ENCODE measurements around the gene ACBD6.

ACBD6 gene

GRCh38 chr1:180254496-180254819 is 247.9 kb downstream of the ACBD6 start:
- H3K9ac ChIP-seq (ENCODE audit: low read length): no peak overlapping the region
- H3K4me3 ChIP-seq (ENCODE audit: low read depth in 1 of 2, low read length in 2 of 2): no peak overlapping the region
- H3K36me3 ChIP-seq (ENCODE audit: insufficient read depth, low read length): no peaks in the 10 kb centered on the region
- no peaks in the 10 kb centered on the region for H3K4me1 ChIP-seq (ENCODE audit: insufficient read depth, low read length)
- H3K27ac ChIP-seq (ENCODE audit: low read depth, low read length): no peak overlapping the region
- no peaks in the 10 kb centered on the region for H3K9me3 ChIP-seq (ENCODE audit: low read length)
- peaks cover 3 to 61% of the 10 kb centered on the region in 2 donors for H3K27me3 ChIP-seq (ENCODE audit: control insufficient read depth in 1 of 2, insufficient read depth in 2 of 2, low read length in 2 of 2)

DNA sequence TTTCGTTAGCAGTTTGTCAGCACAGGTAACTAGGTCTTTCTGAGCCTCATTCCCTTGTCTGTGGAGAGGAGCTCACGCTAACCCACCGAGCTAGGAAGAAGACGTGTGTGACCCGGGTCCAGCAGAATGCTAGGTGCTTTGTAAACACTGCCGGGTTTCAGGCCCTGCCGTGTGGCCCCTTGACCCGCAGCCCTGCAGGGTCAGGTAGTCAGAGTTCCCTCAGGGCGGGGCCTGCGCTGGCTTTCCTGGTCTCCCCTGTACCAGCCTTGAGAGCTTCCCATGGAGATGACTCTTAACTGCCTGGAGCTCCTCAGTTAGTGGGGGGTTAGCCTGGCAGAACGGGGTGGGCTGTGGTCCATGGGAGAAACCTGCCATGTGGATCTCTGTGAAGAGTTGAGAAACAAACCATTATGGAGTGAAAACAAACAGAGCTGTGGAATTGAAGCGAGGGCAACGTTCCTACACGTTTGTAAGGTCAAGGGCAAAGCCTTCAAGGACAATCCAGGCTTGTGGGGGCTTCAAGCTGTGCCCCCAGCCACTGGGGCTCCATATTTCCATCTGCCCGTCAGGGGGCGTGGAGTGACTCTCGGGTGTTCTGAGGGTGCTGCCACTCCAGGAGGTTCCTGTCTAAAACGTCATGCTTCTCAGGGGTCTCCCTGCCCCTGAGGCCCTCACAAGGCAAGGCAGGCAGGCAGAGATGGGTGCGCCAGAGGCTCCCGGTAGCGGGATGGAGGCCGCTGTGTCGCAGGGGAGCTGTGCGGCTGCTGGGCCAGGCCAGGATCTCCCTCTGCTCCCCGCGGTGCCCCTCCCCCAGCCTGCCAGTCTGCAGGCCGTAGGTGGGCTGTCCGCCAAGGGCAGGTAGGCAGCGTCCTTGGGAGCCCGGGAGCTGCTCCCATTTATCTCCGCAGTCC is 248.5 kb downstream of the ACBD6 start:
- H3K27me3 ChIP-seq (ENCODE audit: control insufficient read depth in 1 of 2, insufficient read depth in 2 of 2, low read length in 2 of 2): peaks cover 3 to 61% of the 10 kb centered on the region in 2 donors
- no peaks in the 10 kb centered on the region for H3K9me3 ChIP-seq (ENCODE audit: low read length)
- no peak overlapping the region for H3K9ac ChIP-seq (ENCODE audit: low read length)
- no peak overlapping the region for H3K27ac ChIP-seq (ENCODE audit: low read depth, low read length)
- no peak overlapping the region for H3K4me3 ChIP-seq (ENCODE audit: low read depth in 1 of 2, low read length in 2 of 2)
- H3K36me3 ChIP-seq (ENCODE audit: insufficient read depth, low read length): no peaks in the 10 kb centered on the region
- H3K4me1 ChIP-seq (ENCODE audit: insufficient read depth, low read length): no peaks in the 10 kb centered on the region

DNA sequence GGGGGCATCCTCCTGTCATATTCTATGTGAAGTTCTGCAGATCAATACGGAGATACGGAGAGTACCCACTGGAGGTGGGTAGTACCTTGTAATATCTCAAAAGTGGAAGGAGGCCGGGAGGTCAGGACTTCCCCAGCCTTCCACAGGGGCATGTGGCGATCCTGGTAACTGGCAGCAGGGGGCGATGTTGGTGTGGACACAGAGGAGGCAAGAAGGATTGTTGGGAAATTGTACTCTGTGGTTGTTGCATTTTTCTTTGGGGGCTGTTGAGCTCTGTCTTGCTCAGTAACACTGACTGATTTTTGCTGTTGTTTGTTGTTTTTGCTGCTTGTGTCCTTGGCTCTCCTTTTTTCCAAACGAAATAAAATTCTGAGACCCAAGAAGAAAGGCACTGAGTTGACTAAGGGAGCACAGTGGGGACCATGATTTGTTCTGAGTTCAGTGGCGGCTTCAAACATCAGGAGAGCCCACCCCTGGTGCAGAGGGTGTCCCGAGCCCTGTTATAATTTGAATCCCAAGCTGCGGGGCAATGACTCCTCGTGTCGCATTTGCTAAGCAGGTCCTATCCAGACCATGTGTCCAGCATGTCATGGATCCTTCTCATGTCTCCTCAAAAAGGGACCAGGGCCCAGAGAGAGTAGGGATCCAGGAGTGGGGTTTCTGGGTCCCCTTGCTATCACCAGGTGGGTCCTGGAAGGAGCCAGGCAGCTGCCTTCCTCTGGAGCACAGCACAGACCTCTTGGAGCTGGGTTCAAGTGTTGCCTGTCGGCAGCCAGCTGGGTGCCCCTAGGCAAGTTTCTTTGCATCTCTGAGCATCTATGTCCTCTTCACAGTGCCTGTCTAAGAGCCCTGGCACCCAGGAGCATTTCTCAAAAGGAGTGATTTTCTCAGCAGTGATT is 249.5 kb downstream of the ACBD6 start:
- no peak overlapping the region for H3K27ac ChIP-seq (ENCODE audit: low read depth, low read length)
- no peaks in the 10 kb centered on the region for H3K36me3 ChIP-seq (ENCODE audit: insufficient read depth, low read length)
- peaks cover 3 to 55% of the 10 kb centered on the region in 2 donors for H3K27me3 ChIP-seq (ENCODE audit: control insufficient read depth in 1 of 2, insufficient read depth in 2 of 2, low read length in 2 of 2)
- no peaks in the 10 kb centered on the region for H3K4me1 ChIP-seq (ENCODE audit: insufficient read depth, low read length)
- no peaks in the 10 kb centered on the region for H3K9me3 ChIP-seq (ENCODE audit: low read length)
- no peak overlapping the region for H3K4me3 ChIP-seq (ENCODE audit: low read depth in 1 of 2, low read length in 2 of 2)
- no peak overlapping the region for H3K9ac ChIP-seq (ENCODE audit: low read length)

DNA sequence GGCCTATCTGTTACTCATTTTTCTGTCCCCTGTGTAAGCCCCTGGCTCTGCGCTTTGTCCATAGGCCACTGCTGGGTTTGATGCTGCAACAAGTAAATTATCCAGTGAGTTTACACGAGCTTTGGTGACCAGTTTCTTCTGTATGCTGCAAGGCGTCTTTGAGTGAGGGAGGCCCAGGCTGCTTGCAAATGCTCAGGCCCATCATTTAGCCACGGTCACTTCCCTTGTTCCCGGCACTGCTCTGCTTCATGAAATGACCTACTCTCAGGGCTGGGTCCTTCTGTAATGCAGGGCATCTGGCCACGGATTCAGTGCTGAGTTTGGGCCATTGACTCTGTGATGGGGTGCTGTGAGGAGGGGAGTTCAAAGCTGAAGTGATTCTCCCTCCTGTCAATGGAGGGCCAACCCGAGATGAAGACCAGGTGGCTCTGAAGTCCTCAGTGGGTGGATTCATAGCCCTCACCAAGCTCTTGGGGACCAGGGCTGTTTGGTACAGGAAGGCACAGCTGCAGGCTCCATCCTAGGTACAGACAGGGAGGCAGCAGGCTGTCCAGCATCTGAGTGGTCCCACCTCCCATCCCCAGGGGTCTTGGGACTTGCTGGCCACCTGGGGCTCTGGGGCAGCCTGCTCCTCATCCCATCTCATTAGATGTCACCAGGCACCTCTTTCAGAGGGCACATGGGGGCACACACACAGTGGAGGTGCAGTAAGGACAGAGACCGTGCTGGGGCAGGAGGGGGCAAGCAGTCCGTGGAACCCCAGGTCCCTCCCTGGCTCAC is 250.7 kb downstream of the ACBD6 start:
- peaks cover 3 to 45% of the 10 kb centered on the region in 2 donors for H3K27me3 ChIP-seq (ENCODE audit: control insufficient read depth in 1 of 2, insufficient read depth in 2 of 2, low read length in 2 of 2)
- H3K9me3 ChIP-seq (ENCODE audit: low read length): no peaks in the 10 kb centered on the region
- no peak overlapping the region for H3K27ac ChIP-seq (ENCODE audit: low read depth, low read length)
- H3K4me3 ChIP-seq (ENCODE audit: low read depth in 1 of 2, low read length in 2 of 2): no peak overlapping the region
- H3K4me1 ChIP-seq (ENCODE audit: insufficient read depth, low read length): no peaks in the 10 kb centered on the region
- no peaks in the 10 kb centered on the region for H3K36me3 ChIP-seq (ENCODE audit: insufficient read depth, low read length)
- H3K9ac ChIP-seq (ENCODE audit: low read length): no peak overlapping the region

GRCh38 chr1:180250883-180251509 is 251.4 kb downstream of the ACBD6 start:
- Histone ChIP-seq H3K9ac (ENCODE audit: low read length) (no peak overlapping the region), H3K27me3 (ENCODE audit: control insufficient read depth in 1 of 2, insufficient read depth in 2 of 2, low read length in 2 of 2) (peaks cover 3 to 38% of the 10 kb centered on the region in 2 donors), H3K4me1 (ENCODE audit: insufficient read depth, low read length) (no peaks in the 10 kb centered on the region), H3K9me3 (ENCODE audit: low read length) (no peaks in the 10 kb centered on the region), H3K27ac (ENCODE audit: low read depth, low read length) (no peak overlapping the region), H3K4me3 (ENCODE audit: low read depth in 1 of 2, low read length in 2 of 2) (no peak overlapping the region), H3K36me3 (ENCODE audit: insufficient read depth, low read length) (no peaks in the 10 kb centered on the region)

DNA sequence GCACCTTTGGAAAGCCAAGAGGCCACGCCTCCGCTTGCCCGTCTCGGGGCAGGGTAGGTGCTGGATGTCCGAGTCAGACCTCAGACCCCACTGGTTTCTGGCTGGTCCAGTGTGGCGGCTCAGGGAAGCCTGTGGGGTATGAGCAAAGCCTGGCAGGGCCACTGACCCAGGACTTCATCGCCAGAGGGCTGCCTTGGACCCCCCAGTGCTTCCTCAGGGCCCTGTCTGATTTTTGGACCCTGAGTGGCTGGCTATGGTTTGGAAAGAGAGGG is 251.9 kb downstream of the ACBD6 start:
- H3K9me3 ChIP-seq (ENCODE audit: low read length): no peaks in the 10 kb centered on the region
- H3K4me3 ChIP-seq (ENCODE audit: low read depth in 1 of 2, low read length in 2 of 2): no peak overlapping the region
- H3K9ac ChIP-seq (ENCODE audit: low read length): no peak overlapping the region
- H3K27ac ChIP-seq (ENCODE audit: low read depth, low read length): no peak overlapping the region
- H3K27me3 ChIP-seq (ENCODE audit: control insufficient read depth in 1 of 2, insufficient read depth in 2 of 2, low read length in 2 of 2): peaks cover 3 to 32% of the 10 kb centered on the region in 2 donors
- no peaks in the 10 kb centered on the region for H3K4me1 ChIP-seq (ENCODE audit: insufficient read depth, low read length)
- no peaks in the 10 kb centered on the region for H3K36me3 ChIP-seq (ENCODE audit: insufficient read depth, low read length)

- no peaks in the 10 kb centered on the region for H3K9me3 ChIP-seq (ENCODE audit: low read length)
- no peaks in the 10 kb centered on the region for H3K36me3 ChIP-seq (ENCODE audit: insufficient read depth, low read length)
- no peak overlapping the region for H3K9ac ChIP-seq (ENCODE audit: low read length)
- no peak overlapping the region for H3K27ac ChIP-seq (ENCODE audit: low read depth, low read length)
- H3K27me3 ChIP-seq (ENCODE audit: control insufficient read depth in 1 of 2, insufficient read depth in 2 of 2, low read length in 2 of 2): peaks cover 3 to 29% of the 10 kb centered on the region in 2 donors
- H3K4me3 ChIP-seq (ENCODE audit: low read depth in 1 of 2, low read length in 2 of 2): no peak overlapping the region
- H3K4me1 ChIP-seq (ENCODE audit: insufficient read depth, low read length): no peaks in the 10 kb centered on the region
Measured at GRCh38 chr1:180249725-180250498, 252.5 kb downstream of the ACBD6 start.

- Histone ChIP-seq H3K27me3 (ENCODE audit: control insufficient read depth in 1 of 2, insufficient read depth in 2 of 2, low read length in 2 of 2) (peaks cover 3 to 21% of the 10 kb centered on the region in 2 donors), H3K9ac (ENCODE audit: low read length) (no peak overlapping the region), H3K9me3 (ENCODE audit: low read length) (no peaks in the 10 kb centered on the region), H3K4me1 (ENCODE audit: insufficient read depth, low read length) (no peaks in the 10 kb centered on the region), H3K27ac (ENCODE audit: low read depth, low read length) (no peak overlapping the region), H3K4me3 (ENCODE audit: low read depth in 1 of 2, low read length in 2 of 2) (no peak overlapping the region), H3K36me3 (ENCODE audit: insufficient read depth, low read length) (no peaks in the 10 kb centered on the region)
Measured at GRCh38 chr1:180248731-180249681, 253.4 kb downstream of the ACBD6 start.

DNA sequence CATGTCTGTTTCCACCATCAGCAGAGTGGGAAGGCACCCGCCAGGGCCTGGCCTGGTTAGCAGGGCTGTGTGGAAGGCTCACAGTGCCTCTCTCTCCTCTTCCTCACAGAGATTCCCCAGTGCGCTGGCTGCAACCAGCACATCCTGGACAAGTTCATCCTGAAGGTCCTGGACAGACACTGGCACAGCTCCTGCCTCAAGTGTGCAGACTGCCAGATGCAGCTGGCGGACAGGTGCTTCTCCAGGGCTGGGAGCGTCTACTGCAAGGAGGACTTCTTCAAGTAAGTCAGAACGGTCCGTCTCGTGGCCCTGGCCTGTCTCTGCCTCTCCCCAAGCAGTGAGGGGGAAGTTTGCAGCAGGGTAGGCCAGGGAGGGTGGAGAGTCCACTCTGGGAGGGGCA is 254.2 kb downstream of the ACBD6 start:
- Histone ChIP-seq H3K36me3 (ENCODE audit: insufficient read depth, low read length) (no peaks in the 10 kb centered on the region), H3K27me3 (ENCODE audit: control insufficient read depth in 1 of 2, insufficient read depth in 2 of 2, low read length in 2 of 2) (peaks cover 2 to 17% of the 10 kb centered on the region in 2 donors), H3K4me1 (ENCODE audit: insufficient read depth, low read length) (no peaks in the 10 kb centered on the region), H3K4me3 (ENCODE audit: low read depth in 1 of 2, low read length in 2 of 2) (no peak overlapping the region), H3K27ac (ENCODE audit: low read depth, low read length) (no peak overlapping the region), H3K9ac (ENCODE audit: low read length) (no peak overlapping the region), H3K9me3 (ENCODE audit: low read length) (no peaks in the 10 kb centered on the region)

DNA sequence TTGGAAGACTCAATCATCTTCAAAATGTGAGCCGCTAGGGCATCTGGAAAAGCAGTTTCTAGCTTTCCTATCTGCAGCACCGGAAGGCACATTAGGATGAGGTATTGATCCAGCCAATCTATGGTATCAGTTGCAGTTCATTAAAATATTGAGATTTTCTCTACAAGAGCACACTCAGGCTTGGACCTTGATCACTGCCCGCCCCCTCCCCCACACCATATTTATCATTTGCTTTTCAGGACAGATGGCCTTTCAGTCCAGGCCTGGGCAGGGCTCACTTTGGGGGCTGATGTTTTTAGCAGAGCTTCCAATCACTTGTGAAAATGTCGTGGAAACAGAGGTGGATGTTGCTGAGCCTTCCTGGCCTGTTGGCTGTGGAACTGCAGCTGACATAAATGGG is 254.8 kb downstream of the ACBD6 start:
- Histone ChIP-seq H3K9me3 (ENCODE audit: low read length) (no peaks in the 10 kb centered on the region), H3K4me3 (ENCODE audit: low read depth in 1 of 2, low read length in 2 of 2) (no peak overlapping the region), H3K27me3 (ENCODE audit: control insufficient read depth in 1 of 2, insufficient read depth in 2 of 2, low read length in 2 of 2) (peaks cover 0 to 12% of the 10 kb centered on the region in 2 donors), H3K9ac (ENCODE audit: low read length) (no peak overlapping the region), H3K36me3 (ENCODE audit: insufficient read depth, low read length) (no peaks in the 10 kb centered on the region), H3K4me1 (ENCODE audit: insufficient read depth, low read length) (no peaks in the 10 kb centered on the region), H3K27ac (ENCODE audit: low read depth, low read length) (no peak overlapping the region)
